ENCODE data around the gene AKAP5.
A peak's percentile ranks its signal among the peaks of the same experiment; 100 is the strongest.
"Not testable (repeated sequence)": the region's sequence is repeated elsewhere in the genome, so short reads cannot be mapped to it uniquely, and the experiment has no call there.

AKAP5 gene

DNA sequence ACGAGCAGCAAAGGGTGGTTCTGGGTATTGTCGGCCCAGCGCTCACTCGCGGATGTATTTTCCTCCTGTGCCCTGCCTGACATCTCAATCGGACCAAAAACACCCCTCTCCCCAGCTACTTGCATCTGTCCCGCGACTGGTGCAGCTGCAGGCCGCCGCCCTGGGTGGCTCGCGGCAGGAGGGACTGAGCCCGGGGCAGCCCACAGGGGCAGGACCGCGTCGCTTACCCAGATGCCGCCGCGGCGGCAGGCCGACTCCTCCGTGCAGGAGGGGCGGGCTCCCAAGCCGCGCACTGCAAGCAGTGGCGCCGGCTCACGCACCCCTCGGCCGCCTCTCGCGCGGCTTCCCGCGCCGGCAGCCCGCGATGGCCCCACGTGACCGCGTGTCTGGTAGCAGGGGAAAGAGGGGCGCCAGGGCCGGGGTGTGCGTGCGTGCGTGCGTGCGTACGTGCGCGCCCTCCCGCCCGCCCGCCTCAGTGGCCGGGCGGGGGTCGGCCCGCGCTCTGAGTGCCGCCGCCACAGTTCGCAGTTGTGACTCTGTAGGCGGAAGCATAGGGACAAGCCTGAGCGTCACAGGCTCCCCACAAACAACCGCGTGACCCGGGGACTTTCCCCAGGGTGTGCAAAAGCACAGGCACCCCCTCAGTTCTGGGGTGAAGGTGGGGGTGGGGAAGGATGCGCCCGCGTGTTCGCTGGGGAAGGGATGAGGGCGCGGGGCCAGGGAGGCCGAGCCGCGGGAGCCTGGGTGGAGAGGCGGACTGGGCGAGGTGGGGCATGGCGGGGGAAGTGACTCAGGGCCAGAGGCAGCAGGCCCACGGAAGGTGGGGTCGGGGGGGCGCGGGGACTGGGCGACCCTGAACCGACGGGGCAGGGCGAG is 38.4 kb downstream of the AKAP5 start, which contains the start of gene ZBTB25:
Gene ZBTB25 (minus strand): TSS at position 405 of the 876 bp plus-strand sequence. CDS start 13,305 bp downstream, outside the sequence.
- DNase-seq: peak; percentile 97

DNA sequence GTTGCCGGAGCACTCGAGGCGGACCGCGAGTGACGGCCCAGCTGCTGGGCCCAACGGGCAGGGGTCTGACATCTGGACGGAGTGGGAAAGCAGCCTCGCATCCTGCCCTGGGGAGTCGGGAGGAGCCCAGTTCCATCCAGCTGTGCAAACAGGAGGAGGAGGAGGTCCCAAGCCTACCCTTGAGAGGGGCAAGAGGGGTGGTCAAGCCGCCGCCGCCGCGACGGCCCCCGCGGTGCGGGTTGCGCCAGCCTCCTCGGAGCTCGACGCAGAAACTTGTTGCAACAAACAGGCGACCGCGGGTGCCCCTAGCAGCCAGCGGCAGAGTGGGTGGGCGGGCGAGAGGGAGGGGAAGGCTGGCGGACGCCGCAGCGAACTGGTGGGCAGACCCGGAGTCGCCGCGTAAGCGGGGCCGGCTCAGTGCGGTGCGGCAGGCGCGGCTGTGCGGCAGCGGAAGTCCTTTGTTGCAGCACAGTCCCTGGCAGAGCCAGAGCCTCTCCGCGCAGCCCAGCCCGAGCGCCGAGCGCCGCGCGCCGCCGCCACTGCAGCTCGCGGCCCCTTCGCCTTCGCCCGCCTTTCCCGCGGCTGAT is 39.1 kb downstream of the AKAP5 start, which contains the start of gene ZBTB1:
Gene ZBTB1 (plus strand): TSS at position 461 of the 587 bp plus-strand sequence. CDS start 16,735 bp downstream, outside the sequence.
- DNase-seq: peak; percentile 85 to 87

DNA sequence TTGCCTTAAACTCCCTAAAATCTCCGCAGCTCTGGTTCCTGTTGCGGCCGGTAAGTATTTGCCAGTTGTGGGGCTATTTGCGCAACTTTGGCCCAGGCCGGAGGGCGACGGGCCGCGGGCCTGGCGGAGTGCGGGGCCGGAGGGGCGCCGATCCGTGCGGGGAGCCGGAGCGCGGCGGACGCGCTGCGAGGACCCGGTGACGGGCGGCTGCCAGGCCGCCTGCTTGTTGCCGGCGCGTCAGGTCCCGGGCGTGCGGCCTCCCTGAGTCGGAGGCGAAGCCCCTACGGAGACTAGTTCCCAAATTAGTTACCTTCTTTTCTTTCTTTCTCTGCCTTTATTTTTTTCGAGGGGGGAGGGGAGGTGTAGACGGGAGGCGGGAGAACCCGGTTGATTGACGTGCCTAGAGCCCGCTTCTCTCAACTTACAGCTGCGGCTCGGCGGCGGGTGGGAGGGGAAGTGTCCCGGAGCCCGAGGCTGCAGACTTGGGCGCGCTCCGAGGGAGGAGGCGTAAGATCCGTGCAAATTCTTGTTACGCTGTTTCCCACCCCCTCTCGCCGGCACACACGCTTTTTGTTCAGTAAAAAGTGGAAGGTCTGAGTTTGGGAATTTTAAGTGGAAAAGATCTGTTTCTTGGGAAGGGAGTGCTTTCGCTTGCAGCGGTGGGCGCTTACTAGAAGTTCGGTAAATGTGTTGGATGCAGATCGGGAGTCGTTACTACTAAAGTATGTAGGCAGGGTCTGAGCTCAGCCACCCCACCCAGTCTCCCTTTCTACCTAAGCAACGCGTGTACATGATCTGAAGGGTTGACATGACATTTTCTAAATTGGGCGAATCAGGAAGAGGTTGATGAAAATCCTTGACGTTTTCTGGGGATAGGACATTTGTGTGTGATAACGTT is 39.8 kb downstream of the AKAP5 start:
- DNase-seq: peak; percentile 82 to 87

DNA sequence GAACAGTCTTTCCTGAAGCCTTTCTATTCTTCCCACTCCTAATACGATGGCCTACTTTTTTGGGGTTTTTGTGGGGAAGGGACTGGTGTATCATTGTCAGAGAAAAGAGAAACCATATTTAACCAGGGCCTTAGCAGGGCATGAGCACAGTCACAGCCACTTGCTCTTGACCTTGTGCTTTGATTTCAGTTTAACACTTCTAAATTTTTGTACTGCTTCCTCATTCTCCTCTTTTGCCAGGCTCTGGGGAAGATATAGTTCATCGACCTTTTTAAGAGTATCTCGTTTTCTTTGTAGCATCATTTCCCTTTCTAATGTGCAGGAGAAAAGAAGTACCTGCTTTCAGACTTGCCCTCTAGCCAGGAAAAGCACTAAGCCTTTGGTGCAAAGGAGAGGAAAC is 41.4 kb downstream of the AKAP5 start:
- DNase-seq: peak in 1 of 2 donors; percentile 21

DNA sequence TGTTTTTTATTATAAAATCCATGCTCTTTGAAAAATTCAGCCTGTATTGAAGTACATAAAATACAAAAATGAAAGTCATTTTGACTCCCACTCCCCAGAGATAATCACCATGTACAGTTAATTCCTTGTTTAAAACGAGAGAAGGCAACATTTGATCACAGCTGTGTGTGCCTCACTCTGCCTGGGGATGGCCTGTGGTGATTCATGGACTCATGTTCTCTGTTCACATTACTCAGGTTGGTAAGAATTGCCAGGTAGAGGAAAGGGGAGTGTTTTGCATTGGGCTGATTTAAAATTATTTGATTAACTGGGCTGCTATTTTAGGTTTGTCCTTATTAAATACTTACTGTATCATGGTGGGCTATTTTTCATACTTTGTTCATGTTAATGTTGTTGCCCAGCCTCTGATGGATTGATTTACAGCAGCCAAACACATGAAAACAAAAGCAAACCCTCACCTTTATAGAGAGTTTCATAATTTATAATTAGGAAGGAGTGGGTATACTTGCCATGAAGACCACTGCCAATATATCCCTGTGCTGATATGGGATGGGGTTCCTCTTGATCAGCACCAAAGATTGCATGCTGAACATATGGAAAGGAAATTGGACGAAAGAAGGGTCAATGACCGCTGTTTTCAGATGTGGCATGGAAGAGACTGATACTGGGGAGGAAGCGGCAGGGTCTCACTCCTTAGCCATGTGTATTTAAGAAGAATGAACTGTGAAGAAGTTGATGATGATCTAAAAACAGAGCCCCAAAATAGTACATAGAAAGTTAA is 42.3 kb downstream of the AKAP5 start:
- peak in 1 of 2 donors; percentile 24 for DNase-seq

DNA sequence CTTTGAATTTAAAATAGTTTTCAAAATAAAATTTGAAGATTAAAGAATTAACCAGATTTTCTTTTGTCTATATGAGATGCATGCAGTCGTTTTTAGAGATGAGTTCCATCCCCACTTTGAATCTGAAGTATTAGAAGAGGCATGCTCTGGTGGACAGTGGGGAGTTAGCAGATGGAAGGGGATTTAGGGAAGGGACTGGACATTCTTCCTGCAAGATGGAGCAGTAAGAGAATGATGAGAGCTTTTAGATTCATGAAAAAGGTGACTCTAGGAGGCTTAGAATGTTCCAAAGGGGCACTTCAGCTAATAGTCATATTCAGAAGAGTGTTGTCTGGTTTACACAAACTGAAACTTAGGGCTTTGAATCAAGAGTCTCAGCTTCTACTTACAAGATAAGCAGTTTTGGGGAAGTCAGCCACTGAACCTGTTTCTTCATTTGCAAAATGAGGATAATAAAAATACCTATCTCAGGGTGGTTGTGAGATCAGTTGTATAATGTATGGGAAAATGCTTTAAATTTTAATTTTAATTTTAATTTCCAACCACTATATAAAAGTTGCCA is 43.0 kb downstream of the AKAP5 start:
- DNase-seq: peak in 1 of 2 donors; percentile 28

DNA sequence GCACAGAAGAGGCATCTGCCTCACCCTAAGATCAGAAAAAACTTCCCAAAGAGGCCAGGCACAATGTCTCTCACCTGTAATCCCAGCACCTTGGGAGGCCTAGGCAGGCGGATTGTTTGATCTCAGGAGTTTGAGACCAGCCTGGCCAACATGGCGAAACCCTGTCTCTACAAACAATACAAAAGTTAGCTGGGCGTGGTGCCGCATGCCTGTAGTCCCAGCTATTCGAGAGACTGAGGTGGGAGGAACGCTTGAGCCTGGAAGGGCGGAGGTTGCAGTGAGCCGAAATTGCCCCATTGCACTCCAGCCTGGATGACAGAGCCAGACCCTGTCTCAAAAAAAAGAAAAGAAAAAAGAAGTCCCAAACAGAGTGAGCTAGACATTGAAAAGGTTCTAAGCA is 43.7 kb downstream of the AKAP5 start:
- no peak for DNase-seq

DNA sequence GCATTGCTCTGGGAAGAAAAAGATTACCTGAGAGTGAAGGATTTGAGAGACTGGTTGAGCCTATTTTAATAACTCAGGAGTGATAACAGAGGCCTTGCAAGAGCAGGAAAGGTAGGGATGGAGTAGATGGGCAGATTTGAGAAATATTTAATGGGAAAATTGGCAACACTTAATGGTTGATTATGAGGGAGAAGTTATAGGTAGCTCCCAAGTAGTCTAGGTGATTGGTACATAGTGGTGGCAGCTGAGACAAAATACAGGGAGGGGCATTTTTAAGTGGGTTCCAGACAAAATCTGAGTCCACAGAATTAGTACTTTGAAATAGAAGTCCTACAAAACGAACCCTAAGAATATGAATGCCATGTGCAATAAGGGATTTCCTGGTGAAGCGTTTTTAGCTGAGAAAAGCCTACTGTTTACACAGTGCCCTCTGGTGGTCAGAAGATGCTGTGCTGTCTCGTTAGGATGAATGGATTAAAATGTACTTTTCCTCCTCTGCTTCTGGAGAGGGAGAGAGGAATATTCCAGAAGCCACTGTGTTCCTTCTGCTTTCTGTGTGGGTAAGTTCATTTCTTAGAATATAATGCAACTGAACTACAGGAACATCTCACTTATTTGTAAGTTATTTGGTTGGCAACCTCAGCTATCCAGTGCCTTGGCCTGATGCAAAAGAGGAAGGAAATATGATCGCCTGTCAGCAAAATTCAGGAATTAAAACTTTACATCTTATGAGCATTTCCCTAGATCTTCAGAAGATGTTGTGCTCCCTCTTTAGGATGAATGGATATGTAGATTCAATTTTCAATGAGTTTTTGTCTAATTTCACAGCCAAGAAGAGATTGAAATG is 45.7 kb downstream of the AKAP5 start:
- DNase-seq: peak; percentile 55 to 81

DNA sequence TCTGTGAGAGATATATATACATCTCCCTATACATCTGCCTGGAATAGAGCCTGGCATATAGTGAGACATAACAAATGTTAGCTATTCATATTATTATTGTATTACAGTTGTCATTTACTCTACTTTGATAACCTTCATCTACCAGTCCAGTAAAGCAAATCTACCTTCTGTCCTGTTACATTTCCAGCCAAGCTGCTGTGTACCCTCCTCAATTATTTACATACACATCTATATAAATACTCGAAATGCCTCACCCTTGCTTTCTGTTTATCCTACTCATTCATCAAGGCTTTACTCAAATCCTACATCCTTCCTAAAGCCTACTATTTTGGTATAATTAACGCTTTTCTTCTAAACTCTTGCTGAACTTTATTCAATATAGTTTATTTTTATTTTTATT is 48.0 kb downstream of the AKAP5 start:
- DNase-seq: no peak

DNA sequence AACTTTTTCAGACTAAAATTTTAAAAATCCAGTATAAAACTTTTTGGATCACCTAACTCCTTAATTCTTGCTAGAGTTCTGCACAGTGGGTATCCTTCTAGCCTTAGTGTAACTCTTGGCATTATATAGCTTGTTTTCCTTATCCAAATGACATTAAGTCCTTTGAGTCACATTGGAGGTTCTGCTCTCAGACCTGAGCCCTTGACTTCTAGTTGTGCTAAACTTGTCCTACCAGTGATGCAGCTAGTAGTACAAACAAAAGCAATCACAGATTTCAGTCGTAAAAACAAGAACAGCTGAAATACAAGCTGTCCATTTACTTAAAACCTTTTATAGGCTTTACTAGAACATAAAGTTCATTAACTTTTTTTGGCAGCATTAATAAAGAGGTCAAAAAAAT is 49.8 kb downstream of the AKAP5 start:
- DNase-seq: no peak

DNA sequence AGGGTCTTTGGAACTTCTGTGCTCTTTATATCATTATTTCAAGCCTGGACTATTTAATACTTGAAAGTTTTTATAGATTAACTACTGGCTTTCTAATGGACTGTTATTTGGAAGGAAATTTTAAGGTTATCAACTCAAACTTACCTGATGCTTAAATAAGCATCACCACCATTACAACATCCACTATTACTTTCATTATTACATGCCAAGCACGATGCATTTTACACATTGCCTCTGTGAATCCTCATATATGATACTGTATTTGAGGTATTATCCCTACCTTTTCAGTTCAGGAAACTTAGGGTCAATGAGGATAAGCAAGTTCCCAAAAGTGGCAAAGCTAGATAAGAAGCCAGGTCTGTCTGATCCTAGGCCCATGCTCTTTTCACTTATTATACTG is 51.7 kb downstream of the AKAP5 start:
- DNase-seq: no peak

DNA sequence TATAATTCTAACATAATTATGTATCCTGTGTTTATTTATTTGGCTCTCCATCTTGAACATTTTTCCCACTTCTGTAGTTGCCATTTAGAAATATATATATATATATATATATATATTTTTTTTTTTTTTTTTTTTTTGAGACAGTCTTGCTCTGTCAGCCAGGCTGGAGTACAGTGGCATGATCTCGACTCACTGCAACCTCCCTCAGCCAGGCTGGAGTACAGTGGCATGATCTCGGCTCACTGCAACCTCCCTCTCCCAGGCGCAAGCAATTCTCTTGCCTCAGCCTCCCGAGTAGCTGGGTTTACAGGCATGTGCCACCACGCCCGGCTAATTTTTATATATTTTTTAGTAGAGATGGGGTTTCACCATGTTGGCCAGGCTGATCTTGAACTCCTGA is 52.4 kb downstream of the AKAP5 start:
- DNase-seq: not testable (repeated sequence)

DNA sequence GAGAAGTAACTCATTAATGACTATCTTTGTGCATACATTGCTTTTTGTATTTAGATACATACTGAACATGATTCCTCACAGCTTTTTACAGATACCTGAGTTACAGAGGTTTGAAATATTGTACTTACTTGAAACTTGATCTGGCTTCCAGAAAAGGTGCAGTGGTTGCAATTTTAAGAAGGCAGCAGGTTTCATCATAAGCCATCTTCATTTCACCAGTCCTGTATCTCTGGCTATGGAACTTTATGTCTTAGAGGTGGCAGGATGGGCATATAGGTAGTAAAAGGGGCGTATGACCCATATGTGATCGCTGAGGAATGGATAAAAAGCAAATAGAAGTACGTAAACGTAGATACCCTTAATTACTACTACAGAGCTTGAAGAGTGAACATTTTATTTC is 52.9 kb downstream of the AKAP5 start:
- DNase-seq: no peak

DNA sequence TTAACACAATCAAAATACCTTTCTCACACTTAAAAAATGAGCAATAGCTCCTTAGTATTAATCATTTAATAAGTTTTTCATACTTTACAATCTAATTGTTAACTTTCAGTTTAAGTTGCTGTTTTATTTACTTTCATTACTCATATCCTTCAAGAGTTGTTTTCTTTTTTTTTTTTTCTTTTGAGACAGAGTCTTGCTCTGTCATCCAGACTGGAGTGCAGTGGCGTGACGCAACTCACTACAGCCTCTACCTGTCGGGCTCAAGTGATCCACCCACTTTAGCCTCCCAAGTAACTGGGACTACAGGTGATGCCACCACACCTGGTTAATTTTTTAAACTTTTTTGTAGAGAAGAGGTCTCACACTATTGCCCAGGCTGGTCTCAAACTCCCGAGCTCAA is 55.4 kb downstream of the AKAP5 start:
- DNase-seq: no peak

DNA sequence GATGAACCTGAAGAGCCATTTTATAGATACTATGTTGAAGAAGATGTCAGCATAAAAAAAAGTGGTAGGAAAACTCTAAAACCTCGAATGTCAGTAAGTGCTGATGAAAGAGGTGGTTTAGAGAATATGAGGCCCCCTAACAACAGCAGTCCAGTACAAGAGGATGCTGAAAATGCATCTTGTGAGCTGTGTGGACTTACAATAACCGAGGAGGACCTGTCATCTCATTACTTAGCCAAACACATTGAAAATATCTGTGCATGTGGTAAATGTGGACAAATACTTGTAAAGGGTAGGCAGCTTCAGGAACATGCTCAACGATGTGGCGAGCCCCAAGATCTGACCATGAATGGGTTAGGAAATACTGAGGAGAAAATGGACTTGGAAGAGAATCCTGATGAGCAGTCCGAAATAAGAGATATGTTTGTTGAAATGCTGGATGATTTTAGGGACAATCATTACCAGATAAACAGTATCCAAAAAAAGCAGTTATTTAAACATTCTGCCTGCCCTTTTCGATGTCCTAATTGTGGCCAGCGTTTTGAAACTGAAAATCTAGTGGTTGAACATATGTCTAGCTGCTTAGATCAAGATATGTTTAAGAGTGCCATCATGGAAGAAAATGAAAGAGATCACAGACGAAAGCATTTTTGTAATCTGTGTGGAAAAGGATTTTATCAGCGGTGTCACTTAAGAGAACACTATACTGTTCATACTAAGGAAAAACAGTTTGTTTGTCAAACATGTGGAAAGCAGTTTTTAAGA is 57.5 kb downstream of the AKAP5 start:
- no peak for DNase-seq
